A549 (cell line): ENCODE measurements around the gene SLC9A3.

Experiments used
- CBX2 ChIP-seq: fragments of 200-600 bp; sonication (generic); IDR thresholded peaks from 2 replicates; pipeline ENCODE4 v1.6.1; 2016; ENCODE audit warnings: low read depth, mild to moderate bottlenecking, borderline replicate concordance
- CEBPB ChIP-seq, 2 experiments: fragments of >200 bp in 1 of 2; sonication (Bioruptor Twin) in 1 of 2; formaldehyde crosslinking in 1 of 2; IDR thresholded peaks; 2 replicates each; pipeline ENCODE4 v1.6.1; 2012 to 2016
- CHD2 ChIP-seq: fragments of 150-350 bp; IDR thresholded peaks from 2 replicates; pipeline ENCODE4 v1.6.1; 2014; ENCODE audit warnings: low read length; ENCODE audit not compliant: partially characterized antibody
- CTCF ChIP-seq: fragments of >200 bp; sonication (Bioruptor Twin); formaldehyde crosslinking; IDR thresholded peaks from 3 replicates; pipeline ENCODE4 v1.5.1; 2016
- ESRRA ChIP-seq: fragments of 150-350 bp; IDR thresholded peaks from 2 replicates; pipeline ENCODE4 v1.6.1; 2014; ENCODE audit warnings: mild to moderate bottlenecking, low read length, borderline replicate concordance
- MAX ChIP-seq: IDR thresholded peaks from 2 replicates; pipeline ENCODE4 v1.6.1; 2012
- NFE2L2 ChIP-seq: fragments of 150-350 bp; conservative IDR thresholded peaks from 2 replicates; pipeline ENCODE4 v1.6.1; 2014; ENCODE audit warnings: low read length
- NPAS2 ChIP-seq: fragments of 250-450 bp; sonication (Bioruptor Pico); IDR thresholded peaks from 2 replicates; pipeline ENCODE4 v1.8.0; 2022; ENCODE audit warnings: mild to moderate bottlenecking, moderate library complexity, borderline replicate concordance
- POLR2A ChIP-seq: IDR thresholded peaks from 2 replicates; pipeline ENCODE4 v1.6.1; 2012; ENCODE audit warnings: mild to moderate bottlenecking, low read length
- RCOR1 ChIP-seq: fragments of 150-350 bp; IDR thresholded peaks from 2 replicates; pipeline ENCODE4 v1.6.1; 2014; ENCODE audit warnings: antibody characterized with exemption, low read length, low read depth
- USF2 ChIP-seq: fragments of 450-650 bp; IDR thresholded peaks from 2 replicates; pipeline ENCODE4 v1.6.1; 2014; ENCODE audit warnings: antibody characterized with exemption
- ZFP36 ChIP-seq: fragments of 450-650 bp; IDR thresholded peaks from 2 replicates; pipeline ENCODE4 v1.6.1; 2014; ENCODE audit warnings: borderline replicate concordance; ENCODE audit not compliant: partially characterized antibody

- no peak for TF ChIP-seq CEBPB (IDR thresholded peaks at IDR 0.05)
- TF ChIP-seq CHD2 = no peak
- TF ChIP-seq ZFP36 = no peak
- no peak for TF ChIP-seq POLR2A
- TF ChIP-seq CTCF = no peak
- TF ChIP-seq RCOR1 = no peak
- no peak for TF ChIP-seq CBX2
- TF ChIP-seq NPAS2 (CRISPR knock-in tag) = no peak
- no peak for TF ChIP-seq USF2
- TF ChIP-seq ESRRA = no peak
- TF ChIP-seq MAX = no peak
- TF ChIP-seq NFE2L2 = no peak
These were observed 15.3 kb upstream of the SLC9A3 start for GRCh38 chr5:539469-540070.
